Measurements from ENCODE around the gene EHD1. TPM values are rescaled to one million over a fixed set of nuclear protein-coding genes. Genes with fewer than 3 reads are reported as not detected.

EHD1 gene
- total and polyA plus RNA-seq, 9 of the 15 experiments (the other 6 are each of a cell fraction or from before 2014, with no cell fraction given) = 0.46 to 65.0 (median 16.4) TPM

GRCh38 chr11:64902102-64902900 lies 23.9 kb upstream of the EHD1 start:
- Histone ChIP-seq H3K9ac (ENCODE audit: insufficient read depth in 1 of 2, low read depth in 2 of 2, low read length in 2 of 2) (peak overlapping the region in 1 of 2 experiments; percentile 45; a peak in 1 of 4 replicates), H3K9me1 (ENCODE audit: control insufficient read depth, insufficient read depth, low read length) (no peaks in the 10 kb centered on the region), H3K4me2 (ENCODE audit: insufficient read depth, low read length) (no peak overlapping the region), H3K27me3 (ENCODE audit: control insufficient read depth in 2 of 2, insufficient read depth in 2 of 2, low read length in 2 of 2) (no peaks in the 10 kb centered on the region), H3K4me3 (no peak overlapping the region), H3K79me2 (ENCODE audit: control insufficient read depth, insufficient read depth, low read length) (no peaks in the 10 kb centered on the region), H2AFZ (ENCODE audit: low read depth, low read length) (no peak overlapping the region), H3K4me1 (replicated peaks in 1 of 2; ENCODE audit: control insufficient read depth in 2 of 2, insufficient read depth in 2 of 2, low read length in 2 of 2) (peaks cover 0 to 17% of the 10 kb centered on the region in 2 experiments; a peak in 3 of 5 replicates), H3K27ac (ENCODE audit: extremely low read depth, low read depth, low read length) (no peak overlapping the region), H3K9me3 (replicated peaks; ENCODE audit: control insufficient read depth, insufficient read depth, low read depth, low read length) (no peaks in the 10 kb centered on the region), H3K36me3 (ENCODE audit: control insufficient read depth, insufficient read depth, low read length) (peaks cover 83% of the 10 kb centered on the region; the same call in 2 of the 3 replicates), H4K20me1 (replicated peaks; ENCODE audit: control insufficient read depth, insufficient read depth, low read length) (no peaks in the 10 kb centered on the region)
- TF ChIP-seq NKRF (IDR thresholded peaks at IDR 0.05; ENCODE audit: borderline replicate concordance) = no peak
- no peak for TF ChIP-seq DDX20 (tag; IDR thresholded peaks at IDR 0.05; ENCODE audit: low read depth)
- TF ChIP-seq RBFOX2 (IDR thresholded peaks at IDR 0.05; ENCODE audit: low read depth, low read length) = peak; percentile 9; the same call in 1 of the 2 replicates
- TF ChIP-seq POLR2G (IDR thresholded peaks at IDR 0.05; ENCODE audit: low read depth, low read length) = peak; percentile 38; the same call in 1 of the 2 replicates
- no TSS peak for BruUV-seq (replicated peaks)
- ChIA-PET CTCF (ENCODE audit: low intra/inter-chr PET ratio) (no interaction called here), POLR2A (interaction anchor here (1.0 kb wide), 1 partner anchor 14 kb away, joined by 4 read pairs; no protein-coding TSS in a partner anchor)
- 86% methylated on average over 23 of the region's 30 CpGs for WGBS (ENCODE audit: insufficient coverage, low coverage, missing lambda C conversion rate)
- intact Hi-C loops (cut with micrococcal nuclease) = no loop called here
- in situ Hi-C loops (cut with MboI) = no loop called here
- FAIRE-seq = no peak
- peak in 1 of 4 experiments; percentile 21 for DNase-seq (ENCODE audit: extremely low read depth in 1 of 4, low spot score in 3 of 4)
- no peak for ATAC-seq

All from K562 (cell line).